Esophagus squamous epithelium (tissue), 4 donors: ENCODE measurements around the gene MON2.

Experiments used
- CTCF ChIP-seq, 6 experiments: fragments of 450-650 bp in 4 of 6; fragments of 200-600 bp in 2 of 6; sonication (generic) in 2 of 6; IDR thresholded peaks; one replicate each; pipeline ENCODE4 v1.5.1; 2016 to 2019; ENCODE audit warnings: antibody characterized with exemption in 6 of 6, mild to moderate bottlenecking in 4 of 6, moderate library complexity in 4 of 6
- POLR2A ChIP-seq, 4 donors: fragments of 450-650 bp; IDR thresholded peaks; one replicate each; pipeline ENCODE4 v1.6.1; 2017; ENCODE audit warnings: antibody characterized with exemption in 4 of 4, mild to moderate bottlenecking in 4 of 4, moderate library complexity in 3 of 4

GRCh38 chr12:62505786-62506185, 39.2 kb downstream of the MON2 start:
- no peak for TF ChIP-seq CTCF (IDR thresholded peaks at IDR 0.05)
- no peak for TF ChIP-seq POLR2A (IDR thresholded peaks at IDR 0.05)
